ENCODE data around the gene RPL28.

DNA sequence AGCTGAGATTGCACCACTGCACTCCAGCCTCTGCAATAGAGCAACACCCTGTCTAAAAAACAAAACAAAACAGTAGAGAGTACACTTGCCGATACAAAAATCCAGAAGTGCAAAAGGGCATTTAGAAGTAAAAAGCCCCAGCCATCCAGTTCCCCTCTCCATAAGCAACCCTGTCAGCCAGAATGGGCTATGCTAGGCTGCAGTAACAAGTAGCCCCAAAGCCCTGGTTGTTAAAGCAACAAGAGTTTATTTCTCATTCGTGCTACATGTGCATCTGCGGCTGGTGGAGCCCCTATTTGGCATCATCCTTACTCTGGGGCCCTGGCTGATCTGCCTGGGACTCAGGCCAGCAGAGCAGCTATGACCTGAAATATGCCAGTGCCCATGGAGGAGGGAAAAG, 38.8 kb downstream of the RPL28 start:
- no peak for TF ChIP-seq EZH2phosphoT487 (IDR thresholded peaks at IDR 0.05)
- TF ChIP-seq CTCF (IDR thresholded peaks at IDR 0.05), result no peak
- no peak for TF ChIP-seq EZH2 (IDR thresholded peaks at IDR 0.05)
